NT2/D1 (cell line): ENCODE data around the gene HUWE1.
"Not testable (repeated sequence)": the region's sequence is repeated elsewhere in the genome, so short reads cannot be mapped to it uniquely, and the experiment has no call there.

Experiments
- SUZ12 ChIP-seq: IDR thresholded peaks from 2 replicates; pipeline ENCODE4 v1.6.1; 2011; ENCODE audit not compliant: insufficient read length, insufficient read depth; ENCODE audit errors: extremely low read depth
- YY1 ChIP-seq: IDR thresholded peaks from 2 replicates; pipeline ENCODE4 v1.6.1; 2011; ENCODE audit not compliant: insufficient read length, insufficient read depth
- ZNF274 ChIP-seq: IDR thresholded peaks from 2 replicates; pipeline ENCODE4 v1.6.1; 2011; ENCODE audit warnings: mild to moderate bottlenecking, low read depth, low read length

DNA sequence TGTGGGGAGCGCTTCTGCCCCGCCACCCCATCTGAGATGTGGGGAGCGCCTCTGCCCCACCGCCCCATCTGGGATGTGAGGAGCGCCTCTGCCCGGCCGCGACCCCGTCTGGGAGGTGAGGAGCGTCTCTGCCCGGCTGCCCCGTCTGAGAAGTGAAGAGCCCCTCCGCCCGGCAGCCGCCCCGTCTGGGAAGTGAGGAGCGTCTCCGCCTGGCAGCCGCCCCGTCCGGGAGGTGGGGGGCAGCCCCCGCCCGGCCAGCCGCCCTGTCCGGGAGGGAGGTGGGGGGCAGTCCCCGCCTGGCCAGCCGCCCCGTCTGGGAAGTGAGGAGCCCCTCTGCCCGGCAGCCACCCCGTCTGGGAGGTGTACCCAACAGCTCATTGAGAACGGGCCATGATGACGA is 35.1 kb upstream of the HUWE1 start:
- TF ChIP-seq ZNF274, YY1, SUZ12: not testable (repeated sequence)
